Upper lobe of right lung (tissue), 1 donor: ENCODE results near the gene TMEM204. TPM values are rescaled to one million over a fixed set of nuclear protein-coding genes. Genes with fewer than 3 reads are reported as not detected.

Source experiments
- ATAC-seq: fragments of 200-7000 bp; cut with Tn5 transposase; one replicate; pipeline ENCODE4 v1.9.1; 2020; ENCODE audit warnings: mild to moderate bottlenecking, moderate library complexity
- DNase-seq: peaks from one replicate; pipeline ENCODE4 v3.0.0-alpha.2; 2020
- H3K27ac ChIP-seq: fragments of 200-600 bp; one replicate; pipeline ENCODE4 v1.8.0; 2022
- H3K27me3 ChIP-seq: fragments of 200-600 bp; one replicate; pipeline ENCODE4 v1.8.0; 2022; ENCODE audit warnings: mild to moderate bottlenecking
- H3K36me3 ChIP-seq: fragments of 200-600 bp; one replicate; pipeline ENCODE4 v1.8.0; 2022
- H3K4me1 ChIP-seq: fragments of 200-600 bp; one replicate; pipeline ENCODE4 v1.8.0; 2022
- H3K4me3 ChIP-seq: fragments of 200-600 bp; one replicate; pipeline ENCODE4 v1.8.0; 2022; ENCODE audit warnings: mild to moderate bottlenecking
- H3K9me3 ChIP-seq: fragments of 200-600 bp; one replicate; pipeline ENCODE4 v1.8.0; 2022
- CTCF ChIP-seq: fragments of 200-600 bp; IDR thresholded peaks from one replicate; pipeline ENCODE4 v1.8.0; 2022; ENCODE audit warnings: antibody characterized with exemption
- intact Hi-C: fragments of 100-400 bp; cut with DNase I; formaldehyde crosslinking; loops from one replicate; pipeline ENCODE4 v1.11.0; 2022
- total RNA-seq: library from RNA; stranded (reverse); fragmentation: NEBNext Ultra II Directional; extraction: Animal tissue kit (Norgen Biotek cat#: 25700); gene quantifications from one replicate; pipeline ENCODE4 v1.2.1, GENCODE V29; 2021
- donor health status: DM: no; HTN: yes; CAD: no; lungs with severe emphysema.

Gene TMEM204
- total RNA-seq, 1 donor from 2014 or later: 69.2 TPM

DNA sequence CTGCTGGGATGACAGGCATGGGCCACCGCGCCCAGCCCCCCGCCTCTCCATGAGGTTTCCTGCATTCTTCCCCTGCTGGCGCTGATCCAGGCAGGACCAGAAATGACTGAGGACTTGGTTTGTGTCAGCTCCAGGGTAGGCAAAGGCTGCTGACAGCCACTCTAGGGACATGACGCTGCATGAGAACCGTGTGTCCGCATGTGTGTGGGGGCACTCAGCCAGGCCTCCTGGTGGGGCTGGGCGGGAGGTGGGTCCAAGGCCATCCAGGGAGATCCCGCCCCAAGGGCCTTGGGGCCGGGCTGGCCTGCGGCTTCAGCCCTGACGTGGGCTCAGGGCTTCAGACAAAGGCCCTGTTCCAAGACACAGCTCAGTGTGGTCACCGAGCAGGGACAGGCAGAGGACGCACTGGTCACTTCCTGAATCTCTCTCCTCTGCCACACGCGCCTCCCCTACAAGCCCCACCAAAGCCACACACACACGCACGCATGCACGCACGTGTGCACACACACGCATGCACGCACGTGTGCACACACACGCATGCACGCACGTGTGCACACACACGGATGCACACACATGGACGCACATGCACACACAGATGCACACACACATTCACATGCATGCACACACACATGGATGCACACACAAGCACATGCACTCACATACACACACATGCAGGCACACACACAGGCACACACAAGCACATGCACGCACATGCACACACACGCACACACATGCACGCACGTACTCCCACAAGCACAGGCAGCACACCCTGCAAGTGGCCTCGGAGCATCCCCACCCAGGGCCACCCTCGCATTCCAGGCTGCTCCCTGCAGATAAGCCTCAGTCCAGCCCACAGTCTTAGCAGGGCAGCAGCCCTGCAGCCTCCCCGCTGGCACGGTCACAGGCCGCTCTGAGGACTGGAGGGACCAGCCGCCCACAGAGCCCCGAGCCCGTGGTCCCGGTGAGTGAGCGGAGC lies 5.3 kb upstream of the TMEM204 start:
- peaks cover 48% of the 10 kb centered on the region for H3K4me1 ChIP-seq

GRCh38 chr16:1528921-1529537 lies 4.4 kb upstream of the TMEM204 start:
- ATAC-seq: no peak
- no peaks in the 10 kb centered on the region for H3K9me3 ChIP-seq
- no peaks in the 10 kb centered on the region for H3K36me3 ChIP-seq
- peaks cover 48% of the 10 kb centered on the region for H3K4me1 ChIP-seq
- TF ChIP-seq CTCF: no peak
- no peak overlapping the region for H3K27ac ChIP-seq
- DNase-seq: no peak
- H3K4me3 ChIP-seq: no peak overlapping the region
- no peaks in the 10 kb centered on the region for H3K27me3 ChIP-seq
- intact Hi-C loops: no loop called here

More for the DNA sequence above, 5.3 kb upstream of the TMEM204 start:
- H3K27me3 ChIP-seq: no peaks in the 10 kb centered on the region
- peaks cover 4% of the 10 kb centered on the region for H3K36me3 ChIP-seq
- no peak overlapping the region for H3K4me3 ChIP-seq
- peak overlapping the region; percentile 17 for H3K27ac ChIP-seq
- ATAC-seq: peak; percentile 7
- no peaks in the 10 kb centered on the region for H3K9me3 ChIP-seq
- no peak for DNase-seq
- intact Hi-C loops: no loop called here
- TF ChIP-seq CTCF: no peak

DNA sequence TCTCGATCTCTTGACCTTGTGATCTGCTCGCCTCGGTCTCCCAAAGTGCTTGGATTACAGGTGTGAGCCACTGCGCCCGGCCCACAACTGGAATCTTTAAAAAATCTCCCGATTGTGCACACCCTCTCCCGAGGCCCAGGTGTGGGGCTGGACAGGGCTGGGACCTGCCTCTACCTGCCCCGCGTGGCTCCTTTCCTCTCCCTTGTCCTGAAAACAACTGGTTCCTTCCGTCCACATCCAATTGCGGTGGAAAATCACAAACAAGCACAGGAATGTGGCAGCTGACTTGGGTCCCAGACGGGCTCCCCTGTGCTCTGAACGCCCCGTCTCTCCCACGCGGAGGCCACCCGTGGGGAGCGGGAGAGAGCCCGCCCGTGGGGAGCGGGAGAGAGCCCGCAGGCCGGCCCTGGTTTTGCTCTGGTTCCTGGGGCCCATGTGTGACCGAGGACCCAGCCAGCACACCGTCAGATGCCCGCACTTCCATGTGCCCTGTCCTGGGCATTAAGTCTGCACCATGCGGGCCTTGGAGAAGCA lies 3.0 kb upstream of the TMEM204 start:
- DNase-seq: no peak
- Histone ChIP-seq H3K27ac (peak overlapping the region; percentile 92), H3K4me3 (no peak overlapping the region), H3K27me3 (no peaks in the 10 kb centered on the region), H3K9me3 (no peaks in the 10 kb centered on the region), H3K36me3 (peaks cover 2% of the 10 kb centered on the region), H3K4me1 (peaks cover 48% of the 10 kb centered on the region)
- no peak for ATAC-seq
- intact Hi-C loops: no loop called here
- no peak for TF ChIP-seq CTCF

DNA sequence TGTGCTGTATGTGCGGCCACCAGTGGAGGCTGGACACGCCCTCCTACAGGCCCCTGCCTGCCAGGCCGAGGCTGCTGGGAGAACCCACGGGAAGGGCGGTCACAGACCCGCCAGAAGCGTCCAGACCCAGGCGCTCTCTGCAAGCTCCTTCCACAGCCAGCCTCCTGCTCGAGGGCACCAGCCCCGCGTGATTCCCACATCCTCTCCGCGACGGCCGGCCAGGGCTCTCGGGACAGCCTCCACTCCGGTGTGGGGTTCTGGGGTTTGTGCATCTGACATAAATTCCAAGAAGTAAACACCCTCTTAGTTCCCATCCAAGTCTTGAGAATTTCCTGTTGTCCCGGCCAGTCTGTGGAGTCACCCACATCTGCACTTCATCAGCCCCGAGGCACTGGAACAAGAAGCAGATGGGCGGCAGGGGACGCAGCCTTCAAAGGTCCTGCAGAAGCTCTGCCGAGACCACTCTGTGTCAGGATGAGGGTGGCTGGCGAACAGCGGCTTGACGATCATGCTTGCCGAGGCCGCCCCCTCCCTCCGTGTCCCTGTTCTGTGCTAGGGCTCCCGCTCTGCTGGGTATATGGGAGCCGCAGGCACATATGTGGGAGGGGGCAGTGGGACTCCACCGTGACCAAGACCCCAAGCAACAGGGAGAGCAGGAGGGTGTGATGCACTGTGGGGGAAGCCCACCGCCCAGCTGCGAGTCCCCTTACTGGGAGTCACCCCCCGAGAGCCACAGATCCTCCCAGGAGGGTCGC lies 2.4 kb upstream of the TMEM204 start:
- Histone ChIP-seq H3K36me3 (peaks cover 5% of the 10 kb centered on the region), H3K27me3 (no peaks in the 10 kb centered on the region), H3K4me1 (peaks cover 48% of the 10 kb centered on the region), H3K27ac (peak overlapping the region; percentile 92), H3K9me3 (no peaks in the 10 kb centered on the region), H3K4me3 (peak overlapping the region; percentile 30)
- intact Hi-C loops: no loop called here
- DNase-seq: no peak
- no peak for TF ChIP-seq CTCF
- ATAC-seq: peak; percentile 7

DNA sequence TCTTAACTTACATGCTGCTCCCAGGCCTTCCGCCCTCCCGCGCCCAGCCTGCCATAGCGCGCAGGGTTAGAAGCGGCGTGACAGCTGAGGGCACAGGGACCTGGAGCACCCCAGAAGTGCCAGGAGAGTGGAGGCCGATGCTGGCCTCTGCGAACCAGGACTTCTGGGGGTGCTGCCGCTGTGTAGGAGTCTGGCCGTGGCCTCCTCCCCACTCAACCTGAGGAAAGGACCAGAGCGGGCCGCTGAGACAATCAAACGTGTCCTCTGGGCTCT lies 1.9 kb upstream of the TMEM204 start:
- Histone ChIP-seq H3K4me1 (peaks cover 48% of the 10 kb centered on the region), H3K27ac (peak overlapping the region; percentile 92), H3K27me3 (no peaks in the 10 kb centered on the region), H3K9me3 (no peaks in the 10 kb centered on the region), H3K4me3 (peak overlapping the region; percentile 30), H3K36me3 (peaks cover 7% of the 10 kb centered on the region)
- no peak for DNase-seq
- TF ChIP-seq CTCF: no peak
- ATAC-seq: no peak
- intact Hi-C loops: no loop called here
